Measurements from ENCODE around the gene FAM200A.

DNA sequence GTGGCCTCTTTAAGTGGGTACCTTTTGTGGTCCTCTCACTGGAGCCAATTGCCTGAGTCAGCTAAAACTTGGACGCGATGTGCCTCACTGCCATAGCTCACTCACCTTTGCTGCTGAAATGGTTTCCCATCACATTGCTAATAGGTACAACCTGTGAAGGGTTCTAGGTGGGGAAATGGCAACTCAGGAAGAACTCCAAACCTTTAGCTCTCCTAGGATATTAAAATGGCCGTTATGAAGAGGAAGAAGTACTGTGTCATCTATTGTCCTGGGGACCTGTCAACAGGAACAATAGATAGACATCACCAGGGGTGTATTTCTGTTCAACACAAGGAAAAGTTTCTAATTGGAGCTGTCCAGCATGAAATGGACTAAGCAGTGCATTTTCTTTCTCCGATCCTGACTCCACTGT is 5.3 kb upstream of the FAM200A start:
- TF ChIP-seq, protein P1, sequence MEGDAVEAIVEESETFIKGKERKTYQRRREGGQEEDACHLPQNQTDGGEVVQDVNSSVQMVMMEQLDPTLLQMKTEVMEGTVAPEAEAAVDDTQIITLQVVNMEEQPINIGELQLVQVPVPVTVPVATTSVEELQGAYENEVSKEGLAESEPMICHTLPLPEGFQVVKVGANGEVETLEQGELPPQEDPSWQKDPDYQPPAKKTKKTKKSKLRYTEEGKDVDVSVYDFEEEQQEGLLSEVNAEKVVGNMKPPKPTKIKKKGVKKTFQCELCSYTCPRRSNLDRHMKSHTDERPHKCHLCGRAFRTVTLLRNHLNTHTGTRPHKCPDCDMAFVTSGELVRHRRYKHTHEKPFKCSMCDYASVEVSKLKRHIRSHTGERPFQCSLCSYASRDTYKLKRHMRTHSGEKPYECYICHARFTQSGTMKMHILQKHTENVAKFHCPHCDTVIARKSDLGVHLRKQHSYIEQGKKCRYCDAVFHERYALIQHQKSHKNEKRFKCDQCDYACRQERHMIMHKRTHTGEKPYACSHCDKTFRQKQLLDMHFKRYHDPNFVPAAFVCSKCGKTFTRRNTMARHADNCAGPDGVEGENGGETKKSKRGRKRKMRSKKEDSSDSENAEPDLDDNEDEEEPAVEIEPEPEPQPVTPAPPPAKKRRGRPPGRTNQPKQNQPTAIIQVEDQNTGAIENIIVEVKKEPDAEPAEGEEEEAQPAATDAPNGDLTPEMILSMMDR (IDR thresholded peaks at IDR 0.05), result no peak
- TF ChIP-seq POLR2A (IDR thresholded peaks at IDR 0.05), result no peak

Data from uterus (tissue), 2 donors.